GM23338 (cell line): ENCODE data around the gene CCBE1. TPM values are rescaled to one million over a fixed set of nuclear protein-coding genes. Genes with fewer than 3 reads are reported as not detected.

Source experiments
- ATAC-seq: fragments of 200-7000 bp; cut with Tn5 transposase; 3 replicates; pipeline ENCODE4 v1.9.1; 2020
- DNase-seq: peaks from one replicate; pipeline ENCODE4 v3.0.0-alpha.2; 2015; ENCODE audit warnings: low spot score
- H2AFZ ChIP-seq: fragments of 200-600 bp; sonication (generic); 2 replicates; pipeline ENCODE4 v1.8.0; 2016; ENCODE audit warnings: antibody characterized with exemption, mild to moderate bottlenecking, moderate library complexity
- H3F3A ChIP-seq: fragments of 200-600 bp; sonication (generic); replicated peaks from 2 replicates; pipeline ENCODE4 v1.8.0; 2017; ENCODE audit warnings: antibody characterized with exemption, mixed run types, low read depth
- H3K27ac ChIP-seq: fragments of 200-600 bp; sonication (generic); 2 replicates; pipeline ENCODE4 v1.6.1; 2016; ENCODE audit warnings: low read depth
- H3K27me3 ChIP-seq: fragments of 200-600 bp; sonication (generic); 2 replicates; pipeline ENCODE4 v1.8.0; 2016; ENCODE audit warnings: mild to moderate bottlenecking, mixed run types, moderate library complexity; ENCODE audit not compliant: insufficient read depth
- H3K36me3 ChIP-seq: fragments of 200-600 bp; sonication (generic); 2 replicates; pipeline ENCODE4 v1.8.0; 2016; ENCODE audit warnings: mild to moderate bottlenecking; ENCODE audit not compliant: insufficient read depth
- H3K4me1 ChIP-seq: fragments of 200-600 bp; sonication (generic); 2 replicates; pipeline ENCODE4 v1.8.0; 2016; ENCODE audit warnings: mild to moderate bottlenecking, moderate library complexity; ENCODE audit not compliant: insufficient read depth
- H3K4me2 ChIP-seq: fragments of 200-600 bp; sonication (generic); 2 replicates; pipeline ENCODE4 v1.7.1; 2017; ENCODE audit warnings: mixed run types
- H3K4me3 ChIP-seq: fragments of 200-600 bp; sonication (generic); 2 replicates; pipeline ENCODE4 v1.6.1; 2016; ENCODE audit warnings: mixed run types
- H3K79me2 ChIP-seq: fragments of 200-600 bp; sonication (generic); replicated peaks from 2 replicates; pipeline ENCODE4 v1.8.0; 2017; ENCODE audit warnings: mild to moderate bottlenecking; ENCODE audit not compliant: insufficient read depth
- H3K9me2 ChIP-seq: fragments of 200-600 bp; sonication (generic); 2 replicates; pipeline ENCODE4 v1.8.0; 2017; ENCODE audit not compliant: insufficient read depth
- H4K20me1 ChIP-seq: fragments of 200-600 bp; sonication (generic); replicated peaks from 2 replicates; pipeline ENCODE4 v1.8.0; 2017; ENCODE audit warnings: mild to moderate bottlenecking; ENCODE audit not compliant: insufficient read depth
- H3K27ac Mint-ChIP-seq: 2 replicates; pipeline ENCODE4 v1.8.0; 2020; ENCODE audit warnings: inconsistent platforms, mild to moderate bottlenecking, moderate library complexity, mixed read lengths
- H3K27me3 Mint-ChIP-seq: 3 replicates; pipeline ENCODE4 v1.8.0; 2022; ENCODE audit warnings: low read depth, mild to moderate bottlenecking, moderate library complexity, mixed read lengths, inconsistent platforms; ENCODE audit not compliant: insufficient read depth, poor library complexity
- H3K36me3 Mint-ChIP-seq: 3 replicates; pipeline ENCODE4 v1.8.0; 2021; ENCODE audit warnings: low read depth, mild to moderate bottlenecking, inconsistent platforms, moderate library complexity, mixed read lengths
- H3K4me1 Mint-ChIP-seq: 3 replicates; pipeline ENCODE4 v1.8.0; 2020; ENCODE audit warnings: mild to moderate bottlenecking, inconsistent platforms, mixed read lengths
- H3K4me3 Mint-ChIP-seq: 3 replicates; pipeline ENCODE4 v1.8.0; 2021; ENCODE audit warnings: moderate library complexity, mild to moderate bottlenecking, inconsistent platforms, mixed read lengths
- H3K9me3 Mint-ChIP-seq: 3 replicates; pipeline ENCODE4 v1.8.0; 2020; ENCODE audit warnings: moderate library complexity, mild to moderate bottlenecking, inconsistent platforms, mixed read lengths
- CREB1 ChIP-seq: fragments of 250-450 bp; sonication (Bioruptor Pico); IDR thresholded peaks from 2 replicates; pipeline ENCODE4 v1.5.0; 2020; ENCODE audit warnings: low read depth, mild to moderate bottlenecking, moderate library complexity
- EZH2 ChIP-seq: fragments of 200-600 bp; sonication (generic); IDR thresholded peaks from one replicate; pipeline ENCODE4 v1.8.0; 2017; ENCODE audit warnings: antibody characterized with exemption, mild to moderate bottlenecking, low read depth; ENCODE audit not compliant: unreplicated experiment
- EZH2phosphoT487 ChIP-seq: fragments of 200-600 bp; sonication (generic); IDR thresholded peaks from one replicate; pipeline ENCODE4 v1.8.1; 2018; ENCODE audit warnings: antibody characterized with exemption; ENCODE audit not compliant: unreplicated experiment
- JUNB ChIP-seq: IDR thresholded peaks from one replicate; pipeline ENCODE4 v1.6.1; 2016; ENCODE audit warnings: antibody characterized with exemption; ENCODE audit not compliant: unreplicated experiment
- NANOG ChIP-seq: IDR thresholded peaks from 2 replicates; pipeline ENCODE4 v1.6.1; 2016; ENCODE audit warnings: antibody characterized with exemption, borderline replicate concordance
- POLR2AphosphoS5 ChIP-seq: IDR thresholded peaks from 2 replicates; pipeline ENCODE4 v1.6.1; 2016; ENCODE audit warnings: antibody characterized with exemption, low read depth
- STAT1 ChIP-seq: IDR thresholded peaks from one replicate; pipeline ENCODE4 v1.6.1; 2016; ENCODE audit warnings: antibody characterized with exemption; ENCODE audit not compliant: unreplicated experiment
- polyA plus RNA-seq: library from polyadenylated mRNA; unstranded; fragments of >200 nt; fragmentation: Nextera tagmentation; extraction: Ambion mirVana; gene quantifications from 2 replicates; pipeline ENCODE4 v1.2.1, GENCODE V29; 2016
- total RNA-seq: library from RNA; depleted of rRNA; stranded (reverse); fragments of >200 nt; shearing (Covaris generic); gene quantifications from 2 replicates; pipeline ENCODE4 v1.2.3, GENCODE V29; 2014
- TF ChIP-seq, protein P1 (sequence below): fragments of 250-450 bp; sonication (Bioruptor Pico); IDR thresholded peaks from 2 replicates; pipeline ENCODE4 v1.5.0; 2020; ENCODE audit warnings: mild to moderate bottlenecking, moderate library complexity
- TF ChIP-seq, protein P2 (sequence below): IDR thresholded peaks from 2 replicates; pipeline ENCODE4 v1.6.1; 2016; ENCODE audit warnings: antibody characterized with exemption

CCBE1 gene
- total and polyA plus RNA-seq, 2 experiments from 2014 or later: 2.1 to 2.6 TPM

DNA sequence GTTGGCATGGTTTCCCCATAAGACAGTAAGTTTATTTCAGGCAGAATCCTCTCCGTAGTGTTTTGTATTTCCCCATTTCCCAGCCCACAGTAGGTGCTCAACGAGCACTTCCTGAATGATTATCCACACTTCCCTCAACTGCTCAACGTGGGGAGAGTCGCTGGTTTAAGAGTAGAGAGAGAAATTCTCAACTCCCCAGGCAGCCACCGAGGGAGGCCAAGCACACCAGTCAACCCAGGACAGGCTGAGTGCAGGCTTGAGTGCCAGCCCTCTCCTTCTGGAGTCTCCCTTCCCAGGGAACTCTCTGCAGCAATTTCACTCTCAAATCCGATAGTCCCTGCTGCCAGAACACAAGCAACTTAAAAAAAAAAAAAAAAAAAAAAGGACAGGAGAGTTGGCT is 246.2 kb downstream of the CCBE1 start (continued):
- TF ChIP-seq, protein P1, sequence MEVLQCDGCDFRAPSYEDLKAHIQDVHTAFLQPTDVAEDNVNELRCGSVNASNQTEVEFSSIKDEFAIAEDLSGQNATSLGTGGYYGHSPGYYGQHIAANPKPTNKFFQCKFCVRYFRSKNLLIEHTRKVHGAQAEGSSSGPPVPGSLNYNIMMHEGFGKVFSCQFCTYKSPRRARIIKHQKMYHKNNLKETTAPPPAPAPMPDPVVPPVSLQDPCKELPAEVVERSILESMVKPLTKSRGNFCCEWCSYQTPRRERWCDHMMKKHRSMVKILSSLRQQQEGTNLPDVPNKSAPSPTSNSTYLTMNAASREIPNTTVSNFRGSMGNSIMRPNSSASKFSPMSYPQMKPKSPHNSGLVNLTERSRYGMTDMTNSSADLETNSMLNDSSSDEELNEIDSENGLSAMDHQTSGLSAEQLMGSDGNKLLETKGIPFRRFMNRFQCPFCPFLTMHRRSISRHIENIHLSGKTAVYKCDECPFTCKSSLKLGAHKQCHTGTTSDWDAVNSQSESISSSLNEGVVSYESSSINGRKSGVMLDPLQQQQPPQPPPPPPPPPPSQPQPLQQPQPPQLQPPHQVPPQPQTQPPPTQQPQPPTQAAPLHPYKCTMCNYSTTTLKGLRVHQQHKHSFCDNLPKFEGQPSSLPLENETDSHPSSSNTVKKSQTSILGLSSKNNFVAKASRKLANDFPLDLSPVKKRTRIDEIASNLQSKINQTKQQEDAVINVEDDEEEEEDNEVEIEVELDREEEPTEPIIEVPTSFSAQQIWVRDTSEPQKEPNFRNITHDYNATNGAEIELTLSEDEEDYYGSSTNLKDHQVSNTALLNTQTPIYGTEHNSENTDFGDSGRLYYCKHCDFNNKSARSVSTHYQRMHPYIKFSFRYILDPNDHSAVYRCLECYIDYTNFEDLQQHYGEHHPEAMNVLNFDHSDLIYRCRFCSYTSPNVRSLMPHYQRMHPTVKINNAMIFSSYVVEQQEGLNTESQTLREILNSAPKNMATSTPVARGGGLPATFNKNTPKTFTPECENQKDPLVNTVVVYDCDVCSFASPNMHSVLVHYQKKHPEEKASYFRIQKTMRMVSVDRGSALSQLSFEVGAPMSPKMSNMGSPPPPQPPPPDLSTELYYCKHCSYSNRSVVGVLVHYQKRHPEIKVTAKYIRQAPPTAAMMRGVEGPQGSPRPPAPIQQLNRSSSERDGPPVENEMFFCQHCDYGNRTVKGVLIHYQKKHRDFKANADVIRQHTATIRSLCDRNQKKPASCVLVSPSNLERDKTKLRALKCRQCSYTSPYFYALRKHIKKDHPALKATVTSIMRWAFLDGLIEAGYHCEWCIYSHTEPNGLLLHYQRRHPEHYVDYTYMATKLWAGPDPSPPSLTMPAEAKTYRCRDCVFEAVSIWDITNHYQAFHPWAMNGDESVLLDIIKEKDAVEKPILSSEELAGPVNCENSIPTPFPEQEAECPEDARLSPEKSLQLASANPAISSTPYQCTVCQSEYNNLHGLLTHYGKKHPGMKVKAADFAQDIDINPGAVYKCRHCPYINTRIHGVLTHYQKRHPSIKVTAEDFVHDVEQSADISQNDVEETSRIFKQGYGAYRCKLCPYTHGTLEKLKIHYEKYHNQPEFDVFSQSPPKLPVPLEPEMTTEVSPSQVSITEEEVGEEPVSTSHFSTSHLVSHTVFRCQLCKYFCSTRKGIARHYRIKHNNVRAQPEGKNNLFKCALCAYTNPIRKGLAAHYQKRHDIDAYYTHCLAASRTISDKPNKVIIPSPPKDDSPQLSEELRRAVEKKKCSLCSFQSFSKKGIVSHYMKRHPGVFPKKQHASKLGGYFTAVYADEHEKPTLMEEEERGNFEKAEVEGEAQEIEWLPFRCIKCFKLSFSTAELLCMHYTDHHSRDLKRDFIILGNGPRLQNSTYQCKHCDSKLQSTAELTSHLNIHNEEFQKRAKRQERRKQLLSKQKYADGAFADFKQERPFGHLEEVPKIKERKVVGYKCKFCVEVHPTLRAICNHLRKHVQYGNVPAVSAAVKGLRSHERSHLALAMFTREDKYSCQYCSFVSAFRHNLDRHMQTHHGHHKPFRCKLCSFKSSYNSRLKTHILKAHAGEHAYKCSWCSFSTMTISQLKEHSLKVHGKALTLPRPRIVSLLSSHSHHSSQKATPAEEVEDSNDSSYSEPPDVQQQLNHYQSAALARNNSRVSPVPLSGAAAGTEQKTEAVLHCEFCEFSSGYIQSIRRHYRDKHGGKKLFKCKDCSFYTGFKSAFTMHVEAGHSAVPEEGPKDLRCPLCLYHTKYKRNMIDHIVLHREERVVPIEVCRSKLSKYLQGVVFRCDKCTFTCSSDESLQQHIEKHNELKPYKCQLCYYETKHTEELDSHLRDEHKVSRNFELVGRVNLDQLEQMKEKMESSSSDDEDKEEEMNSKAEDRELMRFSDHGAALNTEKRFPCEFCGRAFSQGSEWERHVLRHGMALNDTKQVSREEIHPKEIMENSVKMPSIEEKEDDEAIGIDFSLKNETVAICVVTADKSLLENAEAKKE: no peak
- no peak for TF ChIP-seq CREB1 (CRISPR knock-in tag)

DNA sequence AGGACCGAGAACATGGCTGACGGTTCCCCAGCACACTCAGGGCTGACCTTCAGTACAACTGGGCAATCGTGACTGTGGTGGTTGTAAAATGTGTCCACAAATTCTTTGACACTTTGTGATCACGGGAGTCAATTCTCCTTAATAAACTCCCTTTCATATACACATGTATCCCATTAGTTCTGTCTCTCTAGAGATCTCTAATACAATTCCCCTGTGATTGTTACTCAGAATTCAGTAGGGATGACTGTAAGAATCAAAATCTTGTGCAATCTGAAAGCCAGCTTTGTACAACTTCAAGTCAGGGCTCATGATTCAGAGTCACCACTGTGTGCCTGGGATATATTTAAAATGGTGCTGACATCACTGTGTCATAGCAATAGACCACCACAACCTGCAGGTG is 248.7 kb downstream of the CCBE1 start:
- no peaks in the 10 kb centered on the region for H3F3A ChIP-seq
- no peak overlapping the region for H3K4me2 ChIP-seq
- H3K27me3 Mint-ChIP-seq: peaks cover 8% of the 10 kb centered on the region
- H3K27ac Mint-ChIP-seq: no peak overlapping the region
- H3K36me3 ChIP-seq: no peaks in the 10 kb centered on the region
- no peaks in the 10 kb centered on the region for H4K20me1 ChIP-seq
- H2AFZ ChIP-seq: no peak overlapping the region
- H3K4me3 Mint-ChIP-seq: no peak overlapping the region
- no peaks in the 10 kb centered on the region for H3K36me3 Mint-ChIP-seq
- no peak for DNase-seq
- no peak for ATAC-seq
- H3K9me2 ChIP-seq: no peaks in the 10 kb centered on the region; the same call in 1 of the 2 replicates
- no peak overlapping the region for H3K27ac ChIP-seq
- H3K4me1 ChIP-seq: no peaks in the 10 kb centered on the region
- no peaks in the 10 kb centered on the region for H3K79me2 ChIP-seq
- H3K4me1 Mint-ChIP-seq: peaks cover 6% of the 10 kb centered on the region; the same call in 2 of the 3 replicates
- H3K27me3 ChIP-seq: no peaks in the 10 kb centered on the region
- H3K4me3 ChIP-seq: no peak overlapping the region
- H3K9me3 Mint-ChIP-seq: no peaks in the 10 kb centered on the region; the same call in 2 of the 3 replicates
- TF ChIP-seq JUNB: no peak
- TF ChIP-seq NANOG: no peak
- TF ChIP-seq, protein P1: no peak
- no peak for TF ChIP-seq CREB1 (CRISPR knock-in tag)
- TF ChIP-seq, protein P2, sequence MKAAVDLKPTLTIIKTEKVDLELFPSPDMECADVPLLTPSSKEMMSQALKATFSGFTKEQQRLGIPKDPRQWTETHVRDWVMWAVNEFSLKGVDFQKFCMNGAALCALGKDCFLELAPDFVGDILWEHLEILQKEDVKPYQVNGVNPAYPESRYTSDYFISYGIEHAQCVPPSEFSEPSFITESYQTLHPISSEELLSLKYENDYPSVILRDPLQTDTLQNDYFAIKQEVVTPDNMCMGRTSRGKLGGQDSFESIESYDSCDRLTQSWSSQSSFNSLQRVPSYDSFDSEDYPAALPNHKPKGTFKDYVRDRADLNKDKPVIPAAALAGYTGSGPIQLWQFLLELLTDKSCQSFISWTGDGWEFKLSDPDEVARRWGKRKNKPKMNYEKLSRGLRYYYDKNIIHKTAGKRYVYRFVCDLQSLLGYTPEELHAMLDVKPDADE: no peak
- TF ChIP-seq STAT1: no peak
- TF ChIP-seq EZH2: no peak
- TF ChIP-seq EZH2phosphoT487: no peak
- TF ChIP-seq POLR2AphosphoS5: no peak
